GM23338 (cell line): ENCODE measurements around the gene NEURL1. TPM values are rescaled to one million over a fixed set of nuclear protein-coding genes. Genes with fewer than 3 reads are reported as not detected.

Experiments used
- ATAC-seq: fragments of 200-7000 bp; cut with Tn5 transposase; 3 replicates; pipeline ENCODE4 v1.9.1; 2020
- DNase-seq: peaks from one replicate; pipeline ENCODE4 v3.0.0-alpha.2; 2015; ENCODE audit warnings: low spot score
- H2AFZ ChIP-seq: fragments of 200-600 bp; sonication (generic); 2 replicates; pipeline ENCODE4 v1.8.0; 2016; ENCODE audit warnings: antibody characterized with exemption, mild to moderate bottlenecking, moderate library complexity
- H3F3A ChIP-seq: fragments of 200-600 bp; sonication (generic); replicated peaks from 2 replicates; pipeline ENCODE4 v1.8.0; 2017; ENCODE audit warnings: antibody characterized with exemption, mixed run types, low read depth
- H3K27ac ChIP-seq: fragments of 200-600 bp; sonication (generic); 2 replicates; pipeline ENCODE4 v1.6.1; 2016; ENCODE audit warnings: low read depth
- H3K27me3 ChIP-seq: fragments of 200-600 bp; sonication (generic); 2 replicates; pipeline ENCODE4 v1.8.0; 2016; ENCODE audit warnings: mild to moderate bottlenecking, mixed run types, moderate library complexity; ENCODE audit not compliant: insufficient read depth
- H3K36me3 ChIP-seq: fragments of 200-600 bp; sonication (generic); 2 replicates; pipeline ENCODE4 v1.8.0; 2016; ENCODE audit warnings: mild to moderate bottlenecking; ENCODE audit not compliant: insufficient read depth
- H3K4me1 ChIP-seq: fragments of 200-600 bp; sonication (generic); 2 replicates; pipeline ENCODE4 v1.8.0; 2016; ENCODE audit warnings: mild to moderate bottlenecking, moderate library complexity; ENCODE audit not compliant: insufficient read depth
- H3K4me2 ChIP-seq: fragments of 200-600 bp; sonication (generic); 2 replicates; pipeline ENCODE4 v1.7.1; 2017; ENCODE audit warnings: mixed run types
- H3K4me3 ChIP-seq: fragments of 200-600 bp; sonication (generic); 2 replicates; pipeline ENCODE4 v1.6.1; 2016; ENCODE audit warnings: mixed run types
- H3K79me2 ChIP-seq: fragments of 200-600 bp; sonication (generic); replicated peaks from 2 replicates; pipeline ENCODE4 v1.8.0; 2017; ENCODE audit warnings: mild to moderate bottlenecking; ENCODE audit not compliant: insufficient read depth
- H3K9me2 ChIP-seq: fragments of 200-600 bp; sonication (generic); 2 replicates; pipeline ENCODE4 v1.8.0; 2017; ENCODE audit not compliant: insufficient read depth
- H4K20me1 ChIP-seq: fragments of 200-600 bp; sonication (generic); replicated peaks from 2 replicates; pipeline ENCODE4 v1.8.0; 2017; ENCODE audit warnings: mild to moderate bottlenecking; ENCODE audit not compliant: insufficient read depth
- H3K27ac Mint-ChIP-seq: 2 replicates; pipeline ENCODE4 v1.8.0; 2020; ENCODE audit warnings: inconsistent platforms, mild to moderate bottlenecking, moderate library complexity, mixed read lengths
- H3K27me3 Mint-ChIP-seq: 3 replicates; pipeline ENCODE4 v1.8.0; 2022; ENCODE audit warnings: low read depth, mild to moderate bottlenecking, moderate library complexity, mixed read lengths, inconsistent platforms; ENCODE audit not compliant: insufficient read depth, poor library complexity
- H3K36me3 Mint-ChIP-seq: 3 replicates; pipeline ENCODE4 v1.8.0; 2021; ENCODE audit warnings: low read depth, mild to moderate bottlenecking, inconsistent platforms, moderate library complexity, mixed read lengths
- H3K4me1 Mint-ChIP-seq: 3 replicates; pipeline ENCODE4 v1.8.0; 2020; ENCODE audit warnings: mild to moderate bottlenecking, inconsistent platforms, mixed read lengths
- H3K4me3 Mint-ChIP-seq: 3 replicates; pipeline ENCODE4 v1.8.0; 2021; ENCODE audit warnings: moderate library complexity, mild to moderate bottlenecking, inconsistent platforms, mixed read lengths
- H3K9me3 Mint-ChIP-seq: 3 replicates; pipeline ENCODE4 v1.8.0; 2020; ENCODE audit warnings: moderate library complexity, mild to moderate bottlenecking, inconsistent platforms, mixed read lengths
- CREB1 ChIP-seq: fragments of 250-450 bp; sonication (Bioruptor Pico); IDR thresholded peaks from 2 replicates; pipeline ENCODE4 v1.5.0; 2020; ENCODE audit warnings: low read depth, mild to moderate bottlenecking, moderate library complexity
- CTCF ChIP-seq, 2 experiments: fragments of 200-600 bp in 1 of 2; sonication (generic) in 1 of 2; conservative IDR thresholded peaks; 2 replicates each; pipeline versions ENCODE4 v1.5.1 to v1.6.1; 2016 to 2017; ENCODE audit warnings: antibody characterized with exemption in 2 of 2, low read depth in 2 of 2, mild to moderate bottlenecking in 2 of 2, moderate library complexity in 1 of 2
- ETS1 ChIP-seq: IDR thresholded peaks from 2 replicates; pipeline ENCODE4 v1.6.1; 2016; ENCODE audit warnings: antibody characterized with exemption
- EZH2 ChIP-seq: fragments of 200-600 bp; sonication (generic); IDR thresholded peaks from one replicate; pipeline ENCODE4 v1.8.0; 2017; ENCODE audit warnings: antibody characterized with exemption, mild to moderate bottlenecking, low read depth; ENCODE audit not compliant: unreplicated experiment
- EZH2phosphoT487 ChIP-seq: fragments of 200-600 bp; sonication (generic); IDR thresholded peaks from one replicate; pipeline ENCODE4 v1.8.1; 2018; ENCODE audit warnings: antibody characterized with exemption; ENCODE audit not compliant: unreplicated experiment
- JUNB ChIP-seq: IDR thresholded peaks from one replicate; pipeline ENCODE4 v1.6.1; 2016; ENCODE audit warnings: antibody characterized with exemption; ENCODE audit not compliant: unreplicated experiment
- NANOG ChIP-seq: IDR thresholded peaks from 2 replicates; pipeline ENCODE4 v1.6.1; 2016; ENCODE audit warnings: antibody characterized with exemption, borderline replicate concordance
- POLR2AphosphoS5 ChIP-seq: IDR thresholded peaks from 2 replicates; pipeline ENCODE4 v1.6.1; 2016; ENCODE audit warnings: antibody characterized with exemption, low read depth
- REST ChIP-seq: IDR thresholded peaks from one replicate; pipeline ENCODE4 v1.6.1; 2018; ENCODE audit warnings: antibody characterized with exemption; ENCODE audit not compliant: unreplicated experiment
- STAT1 ChIP-seq: IDR thresholded peaks from one replicate; pipeline ENCODE4 v1.6.1; 2016; ENCODE audit warnings: antibody characterized with exemption; ENCODE audit not compliant: unreplicated experiment
- ZNF114 ChIP-seq: fragments of 250-450 bp; sonication (Bioruptor Pico); IDR thresholded peaks from 2 replicates; pipeline ENCODE4 v1.5.0; 2020; ENCODE audit warnings: mild to moderate bottlenecking, moderate library complexity
- ZNF331 ChIP-seq: fragments of 250-450 bp; sonication (Bioruptor Pico); IDR thresholded peaks from 2 replicates; pipeline ENCODE4 v1.5.0; 2020; ENCODE audit warnings: low read depth, mild to moderate bottlenecking, moderate library complexity
- ZNF462 ChIP-seq: fragments of 250-450 bp; sonication (Bioruptor Pico); IDR thresholded peaks from 2 replicates; pipeline ENCODE4 v1.5.0; 2020; ENCODE audit warnings: mild to moderate bottlenecking, moderate library complexity
- polyA plus RNA-seq: library from polyadenylated mRNA; unstranded; fragments of >200 nt; fragmentation: Nextera tagmentation; extraction: Ambion mirVana; gene quantifications from 2 replicates; pipeline ENCODE4 v1.2.1, GENCODE V29; 2016
- total RNA-seq: library from RNA; depleted of rRNA; stranded (reverse); fragments of >200 nt; shearing (Covaris generic); gene quantifications from 2 replicates; pipeline ENCODE4 v1.2.3, GENCODE V29; 2014

NEURL1 gene
- total and polyA plus RNA-seq, 2 experiments from 2014 or later: 0.82 to 1.1 TPM

- Mint-ChIP-seq H3K36me3 (no peaks in the 10 kb centered on the region; the same call in 2 of the 3 replicates), H3K9me3 (no peaks in the 10 kb centered on the region), H3K4me3 (no peak overlapping the region), H3K27ac (no peak overlapping the region), H3K27me3 (peaks cover 7% of the 10 kb centered on the region), H3K4me1 (peaks cover 13% of the 10 kb centered on the region; the same call in 2 of the 3 replicates)
- H3K9me2 ChIP-seq: no peaks in the 10 kb centered on the region
- no peak overlapping the region for H3K4me3 ChIP-seq
- no peak overlapping the region for H3K27ac ChIP-seq
- TF ChIP-seq NANOG (no peak), ETS1 (no peak), POLR2AphosphoS5 (no peak), STAT1 (no peak), CTCF (conservative IDR thresholded peaks at IDR 0.05; ENCODE audit: low read depth in 2 of 2) (no peak), EZH2 (no peak), REST (no peak), ZNF462 (CRISPR knock-in tag) (no peak), CREB1 (CRISPR knock-in tag) (no peak), EZH2phosphoT487 (no peak), JUNB (no peak), ZNF114 (CRISPR knock-in tag) (no peak), ZNF331 (CRISPR knock-in tag) (no peak)
- no peaks in the 10 kb centered on the region for H3K27me3 ChIP-seq
- no peaks in the 10 kb centered on the region for H3K79me2 ChIP-seq
- peak; percentile 19; the same call in 2 of the 3 replicates for ATAC-seq
- no peaks in the 10 kb centered on the region; the same call in 1 of the 2 replicates for H4K20me1 ChIP-seq
- peaks cover 4% of the 10 kb centered on the region; the same call in 1 of the 2 replicates for H3K4me1 ChIP-seq
- H3K4me2 ChIP-seq: no peak overlapping the region
- H3F3A ChIP-seq: no peaks in the 10 kb centered on the region
- no peak for DNase-seq
- H3K36me3 ChIP-seq: no peaks in the 10 kb centered on the region
- no peak overlapping the region for H2AFZ ChIP-seq
These were observed 105.7 kb downstream of the NEURL1 start for GRCh38 chr10:103599211-103599610.
